K562 (cell line): Measurements from ENCODE around the gene RPL22. TPM values are rescaled to one million over a fixed set of nuclear protein-coding genes. Genes with fewer than 3 reads are reported as not detected.
A peak's percentile ranks its signal among the peaks of the same experiment; 100 is the strongest.

Experiments
- CBFB ChIP-seq: sonication (generic); formaldehyde crosslinking; IDR thresholded peaks from 2 replicates; pipeline ENCODE4 v1.4.0; 2020; ENCODE audit warnings: mild to moderate bottlenecking, missing genetic modification reagents
- CREB3L1 ChIP-seq: fragments of 450-650 bp; IDR thresholded peaks from 2 replicates; pipeline ENCODE4 v1.6.1; 2014; ENCODE audit warnings: low read depth, mild to moderate bottlenecking, moderate library complexity, borderline replicate concordance
- CTCF ChIP-seq, 3 experiments: IDR thresholded peaks in 2 of 3; conservative IDR thresholded peaks in 1 of 3; 2 replicates each; pipeline ENCODE4 v1.5.1; 2011 to 2012; ENCODE audit warnings: low read length in 3 of 3, mild to moderate bottlenecking in 3 of 3, control low read depth in 2 of 3, improper control_type of control experiment in 1 of 3, inconsistent platforms in 1 of 3, low read depth in 1 of 3, mixed read lengths in 1 of 3, moderate library complexity in 1 of 3; ENCODE audit not compliant: insufficient read depth in 2 of 3
- EP400 ChIP-seq: fragments of 450-650 bp; IDR thresholded peaks from 2 replicates; pipeline ENCODE4 v1.6.1; 2017; ENCODE audit warnings: antibody characterized with exemption, mild to moderate bottlenecking, moderate library complexity
- ESRRA ChIP-seq: fragments of 450-650 bp; IDR thresholded peaks from 2 replicates; pipeline ENCODE4 v1.6.1; 2014; ENCODE audit warnings: low read depth, mild to moderate bottlenecking, moderate library complexity, borderline replicate concordance
- FIP1L1 ChIP-seq: fragments of 200-400 bp; formaldehyde crosslinking; IDR thresholded peaks from 2 replicates; pipeline ENCODE4 v1.6.1; 2018; ENCODE audit warnings: mild to moderate bottlenecking, low read depth, low read length; ENCODE audit not compliant: poor library complexity, severe bottlenecking
- MAZ ChIP-seq, 2 experiments: fragments of 450-650 bp in 1 of 2; sonication (generic) in 1 of 2; formaldehyde crosslinking; IDR thresholded peaks in 1 of 2; conservative IDR thresholded peaks in 1 of 2; 2 replicates each; pipeline versions ENCODE4 v1.4.0 to v1.5.0; 2020; ENCODE audit warnings: mild to moderate bottlenecking in 1 of 2, missing genetic modification reagents in 1 of 2
- NCOA6 ChIP-seq: fragments of 450-650 bp; IDR thresholded peaks from 2 replicates; pipeline ENCODE4 v1.6.1; 2017; ENCODE audit warnings: mild to moderate bottlenecking
- NEUROD1 ChIP-seq: fragments of 150-350 bp; IDR thresholded peaks from 2 replicates; pipeline ENCODE4 v1.6.1; 2014; ENCODE audit warnings: borderline replicate concordance, low read length, low read depth; ENCODE audit not compliant: partially characterized antibody
- POLR2G ChIP-seq: fragments of 200-400 bp; formaldehyde crosslinking; IDR thresholded peaks from 2 replicates; pipeline ENCODE4 v1.6.1; 2017; ENCODE audit warnings: low read depth, mild to moderate bottlenecking, antibody characterized with exemption, low read length, moderate library complexity
- ZFP91 ChIP-seq: sonication (generic); formaldehyde crosslinking; IDR thresholded peaks from 2 replicates; pipeline ENCODE4 v1.8.0; 2022; ENCODE audit warnings: mild to moderate bottlenecking, missing genetic modification reagents
- ZFX ChIP-seq: sonication (generic); formaldehyde crosslinking; IDR thresholded peaks from 2 replicates; pipeline ENCODE4 v1.8.0; 2022; ENCODE audit warnings: mild to moderate bottlenecking, missing genetic modification reagents, moderate library complexity
- polyA plus RNA-seq, 8 experiments: library from polyadenylated mRNA; depleted of rRNA in 4 of 8; stranded (reverse) in 5 of 8; unstranded in 3 of 8; fragments of >200 nt; fragmentation: Nextera tagmentation in 2 of 8; fragmentation: Illumina TruSeq in 1 of 8; extraction: Ambion mirVana in 2 of 8; extraction: Trizol in 1 of 8; gene quantifications; 2 replicates each; pipeline versions ENCODE4 v1.2.1 to v1.2.3, GENCODE V29; 2011 to 2014; ENCODE audit warnings: inconsistent platforms in 1 of 8, missing spikeins in 1 of 8
- total RNA-seq, 7 experiments: library from RNA; depleted of rRNA in 6 of 7; stranded (reverse); fragments of >200 nt in 6 of 7; fragmentation: Illumina TruSeq in 2 of 7; extraction: Trizol in 2 of 7; gene quantifications; 2 replicates each; pipeline versions ENCODE4 v1.2.1 to v1.2.3, GENCODE V29; 2011 to 2021; ENCODE audit warnings: low replicate concordance in 1 of 7
- TF ChIP-seq, protein P1 (sequence below): sonication (generic); formaldehyde crosslinking; IDR thresholded peaks from 2 replicates; pipeline ENCODE4 v1.8.0; 2023; ENCODE audit warnings: mild to moderate bottlenecking, missing genetic modification reagents

RPL22 gene
- total and polyA plus RNA-seq, 9 of the 15 experiments (the other 6 are each of a cell fraction or from before 2014, with no cell fraction given), result 467 to 1,165 (median 607) TPM

DNA sequence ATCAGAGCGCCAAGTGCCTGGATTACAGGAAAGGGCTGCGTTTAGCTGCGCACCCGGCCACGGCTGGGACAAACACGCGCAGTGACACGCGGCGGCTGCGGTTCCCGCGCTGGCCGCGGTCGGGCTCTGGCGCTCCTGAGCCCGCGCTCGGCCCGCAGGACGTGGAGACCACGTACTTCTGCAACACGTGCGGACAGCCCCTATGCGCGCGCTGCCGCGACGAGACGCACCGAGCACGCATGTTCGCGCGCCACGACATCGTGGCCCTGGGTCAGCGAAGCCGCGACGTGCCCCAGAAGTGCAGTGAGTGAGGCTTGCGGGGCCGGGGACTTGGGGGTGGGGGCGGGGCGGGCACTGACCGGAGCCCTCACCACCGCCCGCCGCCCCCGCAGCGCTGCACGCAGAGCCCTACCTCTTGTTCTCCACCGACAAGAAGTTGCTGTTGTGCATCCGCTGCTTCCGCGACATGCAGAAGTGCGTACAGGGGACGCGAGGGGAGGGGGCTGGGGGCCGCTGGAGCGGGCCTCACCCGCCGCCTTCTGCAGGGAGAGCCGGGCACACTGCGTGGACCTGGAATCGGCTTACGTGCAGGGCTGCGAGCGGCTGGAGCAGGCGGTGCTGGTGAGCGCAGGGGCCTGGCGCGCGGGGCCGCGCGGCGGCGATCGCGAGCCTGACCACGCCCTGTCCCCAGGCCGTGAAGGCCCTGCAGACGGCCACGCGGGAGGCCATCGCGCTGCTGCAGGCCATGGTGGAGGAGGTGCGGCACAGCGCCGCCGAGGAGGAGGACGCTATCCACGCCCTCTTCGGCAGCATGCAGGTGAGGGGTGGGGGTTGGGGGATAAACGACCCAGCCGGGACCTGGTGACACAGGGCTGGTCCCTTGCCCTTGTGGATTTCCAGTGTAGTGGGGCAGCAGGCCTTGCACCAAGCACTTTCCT is 9.6 kb upstream of the RPL22 start (continued):
- TF ChIP-seq CTCF (IDR thresholded peaks at IDR 0.05 in 2 of 3, conservative IDR thresholded peaks at IDR 0.05 in 1 of 3; ENCODE audit: insufficient read depth in 2 of 3, low read depth in 1 of 3, low read length in 3 of 3) (peak; percentile 62 to 80 (median 63)), ESRRA (peak; percentile 35; the same call in 1 of the 2 replicates), MAZ (CRISPR knock-in tag; conservative IDR thresholded peaks at IDR 0.05 in 1 of 2, IDR thresholded peaks at IDR 0.05 in 1 of 2) (no peak), FIP1L1 (peak; percentile 30), NCOA6 (no peak), CREB3L1 (peak; percentile 39; the same call in 1 of the 2 replicates), ZFX (CRISPR knock-in tag) (peak; percentile 81), POLR2G (peak; percentile 79), CBFB (CRISPR knock-in tag) (peak; percentile 47; the same call in 1 of the 2 replicates), ZFP91 (CRISPR knock-in tag) (peak; percentile 71; the same call in 1 of the 2 replicates), EP400 (peak; percentile 73; the same call in 1 of the 2 replicates), NEUROD1 (peak; percentile 40)
- TF ChIP-seq, protein P1, sequence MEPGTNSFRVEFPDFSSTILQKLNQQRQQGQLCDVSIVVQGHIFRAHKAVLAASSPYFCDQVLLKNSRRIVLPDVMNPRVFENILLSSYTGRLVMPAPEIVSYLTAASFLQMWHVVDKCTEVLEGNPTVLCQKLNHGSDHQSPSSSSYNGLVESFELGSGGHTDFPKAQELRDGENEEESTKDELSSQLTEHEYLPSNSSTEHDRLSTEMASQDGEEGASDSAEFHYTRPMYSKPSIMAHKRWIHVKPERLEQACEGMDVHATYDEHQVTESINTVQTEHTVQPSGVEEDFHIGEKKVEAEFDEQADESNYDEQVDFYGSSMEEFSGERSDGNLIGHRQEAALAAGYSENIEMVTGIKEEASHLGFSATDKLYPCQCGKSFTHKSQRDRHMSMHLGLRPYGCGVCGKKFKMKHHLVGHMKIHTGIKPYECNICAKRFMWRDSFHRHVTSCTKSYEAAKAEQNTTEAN, result peak; percentile 88
